SK-N-MC (cell line): Measurements from ENCODE around the gene CCL16.

Experiments used
- EZH2 ChIP-seq: fragments of 200-600 bp; sonication (generic); IDR thresholded peaks from one replicate; pipeline ENCODE4 v1.6.1; 2017; ENCODE audit warnings: antibody characterized with exemption
- FOXP2 ChIP-seq: optimal IDR thresholded peaks from 2 replicates; pipeline ENCODE3; 2011; ENCODE audit warnings: mild to moderate bottlenecking, moderate library complexity; ENCODE audit not compliant: insufficient read depth; ENCODE audit errors: extremely low read length, control extremely low read depth
- POLR2AphosphoS5 ChIP-seq: IDR thresholded peaks from 2 replicates; pipeline ENCODE4 v1.6.1; 2012; ENCODE audit warnings: mild to moderate bottlenecking, low read depth, low read length, borderline replicate concordance

DNA sequence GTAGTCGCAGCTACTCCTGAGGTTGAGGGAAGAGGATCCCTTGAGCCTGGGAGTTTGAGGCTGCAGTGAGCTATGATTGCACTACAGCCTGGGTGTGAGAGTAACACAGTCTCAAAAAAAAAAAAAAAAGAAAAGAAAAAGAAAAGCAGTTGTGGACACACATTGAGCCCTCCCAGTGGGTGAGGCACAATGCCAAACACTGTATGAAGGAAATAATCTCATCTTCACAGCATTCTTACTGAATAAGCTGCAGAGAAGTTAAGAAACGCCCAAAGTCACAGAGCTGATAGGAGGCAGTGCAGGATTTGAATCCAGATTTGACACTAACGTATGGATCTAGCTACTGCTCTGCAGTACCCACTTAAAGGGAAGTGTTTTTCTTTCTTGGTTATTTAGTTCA is 31.9 kb downstream of the CCL16 start:
- TF ChIP-seq EZH2, result no peak
- TF ChIP-seq POLR2AphosphoS5, result no peak
- TF ChIP-seq FOXP2, result no peak
